Glomerular visceral epithelial cell (primary cell): Measurements from ENCODE around the gene SLC17A9.

ENCODE experiments used
- DNase-seq: peaks from one replicate; pipeline ENCODE4 v3.0.0-alpha.2; 2016; ENCODE audit errors: extremely low spot score

Gene SLC17A9

GRCh38 chr20:62952373-62952967, at the start of gene SLC17A9:
Gene SLC17A9, plus strand, starts transcription at chr20:62952709. Its CDS starts 122 bp downstream, at chr20:62952831.
- no peak for DNase-seq

GRCh38 chr20:62902926-62903615, 49.4 kb upstream of the SLC17A9 start:
- peak; percentile 64 for DNase-seq

- DNase-seq = no peak
These were observed 46.9 kb upstream of the SLC17A9 start for GRCh38 chr20:62905536-62906117.

- DNase-seq = no peak
These were observed 46.3 kb upstream of the SLC17A9 start for GRCh38 chr20:62906209-62906608.

- DNase-seq = no peak
These were observed 45.7 kb upstream of the SLC17A9 start for GRCh38 chr20:62906647-62907375.

GRCh38 chr20:62907384-62908317, 44.9 kb upstream of the SLC17A9 start:
- no peak for DNase-seq

GRCh38 chr20:62908971-62909791, 43.3 kb upstream of the SLC17A9 start:
- DNase-seq = no peak

- no peak for DNase-seq
These were observed 42.2 kb upstream of the SLC17A9 start for GRCh38 chr20:62910217-62910766.

- no peak for DNase-seq
These were observed 41.6 kb upstream of the SLC17A9 start for GRCh38 chr20:62910777-62911497.

- no peak for DNase-seq
These were observed 40.7 kb upstream of the SLC17A9 start for GRCh38 chr20:62911701-62912280.

- no peak for DNase-seq
These were observed 39.4 kb upstream of the SLC17A9 start for GRCh38 chr20:62913043-62913630.

GRCh38 chr20:62914436-62914835, 38.1 kb upstream of the SLC17A9 start:
- no peak for DNase-seq

GRCh38 chr20:62914970-62915457, 37.5 kb upstream of the SLC17A9 start:
- DNase-seq = peak; percentile 43

- DNase-seq = no peak
These were observed 35.6 kb upstream of the SLC17A9 start for GRCh38 chr20:62916703-62917476.

- no peak for DNase-seq
These were observed 34.8 kb upstream of the SLC17A9 start for GRCh38 chr20:62917720-62918119.

- no peak for DNase-seq
These were observed 34.4 kb upstream of the SLC17A9 start for GRCh38 chr20:62918147-62918546.

GRCh38 chr20:62918831-62919230, 33.7 kb upstream of the SLC17A9 start:
- DNase-seq = no peak
